LHCN-M2 (cell line): ENCODE results near the gene TTC33. TPM values are rescaled to one million over a fixed set of nuclear protein-coding genes. Genes with fewer than 3 reads are reported as not detected.
"Not testable (repeated sequence)": the region's sequence is repeated elsewhere in the genome, so short reads cannot be mapped to it uniquely, and the experiment has no call there.

ENCODE experiments used
- DNase-seq: peaks from one replicate; pipeline ENCODE4 v3.0.0-alpha.2; 2012; ENCODE audit warnings: low read depth
- polyA plus RNA-seq: library from polyadenylated mRNA; unstranded; fragments of >200 nt; gene quantifications from one replicate; pipeline ENCODE4 v1.2.1, GENCODE V29; 2012; ENCODE audit warnings: missing spikeins
- total RNA-seq: library from RNA; depleted of rRNA; stranded (reverse); fragments of >200 nt; gene quantifications from 2 replicates; pipeline ENCODE4 v1.2.3, GENCODE V29; 2014; rRNA removed

Gene TTC33
- total RNA-seq = 13.7 and 14.6 TPM in 2 replicates
- polyA plus RNA-seq = 4.2 TPM

GRCh38 chr5:40755407-40756365, at the start of gene TTC33:
Gene TTC33 (minus strand): TSS chr5:40755961. CDS start chr5:40747018, 8,943 bp downstream.
- DNase-seq = peak; percentile 94

- no peak for DNase-seq
Observed at GRCh38 chr5:40801771-40802562, 46.2 kb upstream of the TTC33 start.

GRCh38 chr5:40799258-40799657, 43.5 kb upstream of the TTC33 start:
- DNase-seq = no peak

GRCh38 chr5:40798801-40799210, 43.0 kb upstream of the TTC33 start:
- DNase-seq = peak; percentile 67

- peak; percentile 80 for DNase-seq
Observed at GRCh38 chr5:40798012-40798800, 42.4 kb upstream of the TTC33 start, which contains the start of gene PRKAA1. Gene PRKAA1 (minus strand): TSS chr5:40798374. CDS start chr5:40798189, 185 bp downstream.

GRCh38 chr5:40797273-40798011, 41.7 kb upstream of the TTC33 start:
- peak; percentile 66 for DNase-seq

- DNase-seq = peak; percentile 56
Observed at GRCh38 chr5:40796487-40796889, 40.7 kb upstream of the TTC33 start.

- DNase-seq = not testable (repeated sequence)
Observed at GRCh38 chr5:40794877-40795276, 39.1 kb upstream of the TTC33 start.

- DNase-seq = not testable (repeated sequence)
Observed at GRCh38 chr5:40794340-40794739, 38.6 kb upstream of the TTC33 start.

GRCh38 chr5:40792691-40793090, 36.9 kb upstream of the TTC33 start:
- not testable (repeated sequence) for DNase-seq

GRCh38 chr5:40791715-40792139, 36.0 kb upstream of the TTC33 start:
- peak; percentile 23 for DNase-seq

- peak; percentile 20 for DNase-seq
Observed at GRCh38 chr5:40790947-40791593, 35.3 kb upstream of the TTC33 start.

GRCh38 chr5:40788941-40789340, 33.2 kb upstream of the TTC33 start:
- not testable (repeated sequence) for DNase-seq

- DNase-seq = no peak
Observed at GRCh38 chr5:40787986-40788385, 32.2 kb upstream of the TTC33 start.

GRCh38 chr5:40786664-40787063, 30.9 kb upstream of the TTC33 start:
- not testable (repeated sequence) for DNase-seq

- DNase-seq = no peak
Observed at GRCh38 chr5:40784916-40785315, 29.2 kb upstream of the TTC33 start.

- DNase-seq = no peak
Observed at GRCh38 chr5:40784027-40784653, 28.4 kb upstream of the TTC33 start.

GRCh38 chr5:40781843-40782409, 26.2 kb upstream of the TTC33 start:
- DNase-seq = peak; percentile 88

- DNase-seq = no peak
Observed at GRCh38 chr5:40780858-40781257, 25.1 kb upstream of the TTC33 start.
